GM04504 (cell line): Measurements from ENCODE around the gene CARF.

Experiments used
- DNase-seq: peaks from one replicate; pipeline ENCODE4 v3.0.0-alpha.2; 2012; ENCODE audit warnings: low read depth

Gene CARF

GRCh38 chr2:203019142-203019541, 107.1 kb downstream of the CARF start:
- DNase-seq: no peak

- no peak for DNase-seq
Measured at GRCh38 chr2:203021991-203022390, 109.9 kb downstream of the CARF start.

GRCh38 chr2:203022751-203023150, 110.7 kb downstream of the CARF start:
- DNase-seq: no peak

- DNase-seq: no peak
Measured at GRCh38 chr2:203025592-203025991, 113.5 kb downstream of the CARF start.

- no peak for DNase-seq
Measured at GRCh38 chr2:203030545-203030944, 118.5 kb downstream of the CARF start.

GRCh38 chr2:203030991-203031390, 118.9 kb downstream of the CARF start:
- DNase-seq: no peak

- DNase-seq: no peak
Measured at GRCh38 chr2:203033395-203033794, 121.3 kb downstream of the CARF start.

- DNase-seq: no peak
Measured at GRCh38 chr2:203035879-203036470, 123.9 kb downstream of the CARF start.
